NAMALWA (cell line): Measurements from ENCODE around the gene PDCD6IP.
A peak's percentile ranks its signal among the peaks of the same experiment; 100 is the strongest.
"Not testable (repeated sequence)": the region's sequence is repeated elsewhere in the genome, so short reads cannot be mapped to it uniquely, and the experiment has no call there.

Source experiments
- DNase-seq: peaks from one replicate; pipeline ENCODE4 v3.0.0-alpha.2; 2015; ENCODE audit warnings: low spot score

Gene PDCD6IP

DNA sequence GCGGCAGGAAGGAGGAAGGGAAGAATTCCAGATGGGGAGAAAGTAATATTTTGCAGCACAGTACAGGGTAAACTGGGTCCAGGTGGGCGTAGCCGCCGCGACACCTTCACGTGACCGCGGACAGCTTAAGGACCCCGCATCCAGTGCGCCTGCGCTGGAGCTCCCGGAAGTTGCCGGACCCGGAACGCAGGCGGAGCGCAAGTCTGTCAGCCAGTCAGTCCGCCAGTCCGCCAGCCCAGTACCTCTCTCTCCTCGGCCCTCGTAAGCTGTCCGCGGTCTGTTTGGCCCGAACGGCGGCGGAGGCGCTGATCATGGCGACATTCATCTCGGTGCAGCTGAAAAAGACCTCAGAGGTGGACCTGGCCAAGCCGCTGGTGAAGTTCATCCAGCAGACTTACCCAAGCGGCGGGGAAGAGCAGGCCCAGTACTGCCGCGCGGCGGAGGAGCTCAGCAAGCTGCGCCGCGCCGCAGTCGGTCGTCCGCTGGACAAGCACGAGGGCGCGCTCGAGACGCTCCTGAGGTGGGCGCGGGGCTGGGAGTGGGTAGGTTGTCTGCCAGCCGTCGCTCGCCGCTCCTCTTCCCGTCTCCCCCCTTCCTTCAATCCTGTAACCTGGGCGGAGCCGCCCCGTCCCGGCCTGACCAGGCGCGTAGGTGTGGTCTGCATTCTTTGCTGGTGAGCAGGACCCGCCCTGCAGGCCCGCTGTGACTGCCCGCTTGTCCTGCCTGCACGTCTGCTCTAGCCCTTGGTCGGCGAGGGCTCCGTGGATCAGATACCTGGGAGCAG, at the start of gene PDCD6IP:
Gene PDCD6IP, plus strand, starts transcription at position 213 of the 784 bp plus-strand sequence. Its CDS starts 99 bp downstream, at position 312.
- DNase-seq = peak; percentile 93

GRCh38 chr3:33749546-33750210, 48.8 kb upstream of the PDCD6IP start:
- DNase-seq = no peak

GRCh38 chr3:33750211-33750548, 48.2 kb upstream of the PDCD6IP start:
- no peak for DNase-seq

DNA sequence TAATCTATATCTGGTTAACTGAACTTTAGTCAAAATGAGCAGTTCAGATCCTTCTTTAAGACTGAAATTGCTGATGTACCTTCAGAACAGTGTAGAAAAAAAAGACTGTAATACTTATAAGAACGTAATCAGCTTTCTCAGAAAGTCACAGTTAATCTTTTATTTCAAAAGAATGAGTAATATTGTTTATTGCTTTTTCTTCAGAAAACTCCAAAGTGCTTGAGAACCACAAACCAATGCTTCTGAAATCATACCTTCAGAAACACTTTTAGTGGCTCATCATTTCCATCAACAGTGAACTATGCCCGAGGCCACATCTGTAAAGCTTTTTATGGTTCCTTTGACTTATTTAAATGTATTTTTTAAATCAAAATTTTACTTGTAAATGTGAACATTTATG, 47.1 kb upstream of the PDCD6IP start:
- DNase-seq = no peak

- DNase-seq = not testable (repeated sequence)
Observed at GRCh38 chr3:33754391-33754790, 44.0 kb upstream of the PDCD6IP start.

DNA sequence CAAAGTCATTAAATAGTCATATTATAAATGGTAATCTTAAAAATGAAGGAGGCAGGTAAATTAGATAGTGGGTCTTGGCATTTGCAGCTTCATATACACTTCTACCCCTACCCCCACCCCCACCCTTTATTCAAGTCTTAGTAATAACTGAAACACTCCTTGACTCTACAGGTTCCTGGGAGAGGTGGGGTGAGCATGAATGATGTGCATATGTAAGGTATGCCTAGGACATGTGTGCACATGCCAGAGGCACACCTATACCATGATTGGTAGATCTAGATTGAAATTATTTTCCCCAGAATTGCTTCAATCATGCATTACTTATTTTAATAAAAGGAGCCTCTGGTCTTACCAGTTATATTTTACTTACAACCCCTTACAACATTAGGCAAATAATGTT, 40.1 kb upstream of the PDCD6IP start:
- DNase-seq = no peak

GRCh38 chr3:33758864-33759263, 39.6 kb upstream of the PDCD6IP start:
- DNase-seq = no peak

DNA sequence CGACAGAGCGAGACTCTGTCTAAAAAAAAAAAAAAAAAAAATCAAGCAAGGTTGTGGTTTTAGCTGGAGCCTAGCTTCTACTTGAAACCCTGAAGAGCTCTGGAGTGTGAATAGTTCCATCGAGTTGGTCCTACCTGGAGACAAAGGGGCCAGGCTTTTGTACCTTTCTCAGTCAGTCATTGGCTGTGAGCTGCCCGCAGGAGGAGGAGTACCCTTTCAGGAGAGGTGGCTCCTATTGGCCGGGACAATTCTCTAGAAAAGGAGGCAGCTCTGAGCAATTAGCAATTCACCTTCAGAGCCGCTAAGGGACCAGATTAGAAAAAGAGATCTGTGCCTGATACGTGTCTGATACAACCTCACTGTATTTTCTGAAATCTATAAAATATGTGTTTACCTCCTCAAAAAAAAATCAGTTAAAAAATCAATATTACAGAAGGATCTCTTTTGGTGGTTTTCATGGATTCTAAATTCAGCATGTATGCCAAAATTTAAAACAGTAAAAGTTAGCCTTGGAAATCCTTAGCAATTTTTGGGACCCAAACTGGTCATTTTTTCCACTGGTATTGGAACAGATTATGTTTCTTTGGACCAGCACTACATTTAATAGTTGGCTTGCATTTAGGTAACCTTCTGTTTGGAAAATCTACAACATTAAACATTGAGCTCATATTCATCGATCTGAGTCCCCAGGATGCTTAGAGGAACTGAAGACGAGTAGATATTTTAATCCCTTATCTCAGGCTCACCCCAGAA, 29.7 kb upstream of the PDCD6IP start:
- DNase-seq = no peak

- DNase-seq = no peak
Observed at GRCh38 chr3:33773637-33774036, 24.8 kb upstream of the PDCD6IP start.

DNA sequence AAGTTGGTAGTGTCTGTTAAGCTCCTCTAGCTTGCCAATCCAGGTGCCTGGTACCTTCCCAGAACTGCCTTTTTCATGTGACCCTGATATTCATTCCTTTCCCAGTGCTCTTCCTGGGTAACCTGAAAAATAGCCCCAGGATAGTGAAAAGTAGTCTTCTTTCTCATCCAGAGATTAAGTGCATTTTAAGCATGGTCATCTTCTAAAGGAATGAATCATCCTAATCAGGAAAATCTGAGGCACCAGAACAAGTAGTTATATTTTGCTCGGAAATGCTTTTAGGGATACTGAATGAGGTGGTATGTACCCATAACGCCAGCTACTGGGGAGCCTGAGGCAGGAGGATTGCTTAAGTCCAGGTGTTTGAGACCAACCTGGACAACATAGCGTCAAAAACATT, 23.1 kb upstream of the PDCD6IP start:
- DNase-seq = no peak

DNA sequence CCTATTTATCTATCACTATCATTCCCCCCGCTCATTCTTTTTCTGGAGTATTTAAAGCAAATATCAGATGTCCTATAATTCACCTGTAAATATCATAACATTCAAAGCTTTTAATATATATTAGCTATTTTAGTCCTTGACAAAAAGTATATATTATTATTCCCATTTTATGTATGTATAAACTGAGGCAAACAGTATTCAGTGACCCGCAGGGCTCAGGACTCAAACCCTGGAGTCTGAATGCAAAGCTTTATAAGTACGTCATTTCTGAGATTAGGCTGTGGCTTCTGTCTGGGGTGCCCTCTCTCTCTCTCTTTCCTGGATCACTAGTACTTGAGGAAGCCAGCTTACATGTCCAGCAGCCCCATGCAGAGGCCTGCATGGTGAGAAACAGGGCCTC, 20.4 kb upstream of the PDCD6IP start:
- DNase-seq = no peak

- no peak for DNase-seq
Observed at GRCh38 chr3:33779751-33780150, 18.7 kb upstream of the PDCD6IP start.

DNA sequence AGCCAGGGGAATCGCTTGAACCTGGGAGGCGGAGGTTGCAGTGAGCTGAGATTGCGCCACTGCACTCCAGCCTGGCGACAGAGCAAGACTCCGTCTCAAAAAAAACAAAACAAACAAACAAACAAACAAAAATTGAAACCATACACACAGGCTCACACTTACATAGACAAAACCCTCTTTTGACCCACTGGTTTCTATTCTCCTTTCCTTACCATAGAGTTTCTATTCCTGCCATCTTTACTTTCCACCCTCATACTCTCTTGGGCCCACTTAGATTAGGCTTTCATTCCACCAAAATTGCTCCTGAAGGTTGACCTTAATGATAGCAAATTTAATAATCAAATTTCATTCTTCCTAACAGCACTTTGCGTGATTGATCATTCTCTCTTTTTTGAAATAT, 17.0 kb upstream of the PDCD6IP start:
- DNase-seq = not testable (repeated sequence)

- DNase-seq = no peak
Observed at GRCh38 chr3:33786565-33787327, 11.7 kb upstream of the PDCD6IP start.

DNA sequence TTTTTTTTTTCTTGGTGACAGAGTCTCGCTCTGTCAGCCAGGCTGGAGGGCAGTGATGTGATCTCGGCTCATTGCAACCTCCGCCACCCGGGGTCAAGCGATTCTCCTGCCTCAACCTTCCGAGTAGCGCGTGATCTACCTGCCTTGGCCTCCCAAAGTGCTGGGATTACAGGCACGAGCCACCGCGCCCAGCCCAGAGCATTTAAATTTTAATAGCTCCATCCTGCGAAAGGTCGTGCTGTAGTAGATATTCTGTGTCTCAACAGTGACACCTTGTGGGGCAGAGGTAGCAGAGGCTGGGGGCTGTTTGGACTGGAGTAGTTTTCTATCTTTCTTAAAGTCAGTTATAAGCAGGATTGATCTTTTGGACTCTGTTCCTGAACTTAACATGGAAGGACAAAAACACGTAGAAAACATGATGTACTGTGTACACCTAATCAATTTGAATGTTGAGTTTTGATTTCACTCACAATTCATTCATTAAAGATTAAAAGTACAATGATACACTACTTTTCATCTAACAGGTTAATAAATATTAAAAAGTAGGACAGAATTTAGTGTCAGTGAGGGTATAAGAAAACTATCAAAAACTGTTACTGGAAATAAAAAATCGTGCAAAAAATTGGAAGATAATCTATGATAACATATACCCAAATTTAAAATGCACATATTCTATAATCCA, 11.0 kb upstream of the PDCD6IP start:
- DNase-seq = peak; percentile 88

GRCh38 chr3:33789183-33789954, 9.1 kb upstream of the PDCD6IP start:
- no peak for DNase-seq

- no peak for DNase-seq
Observed at GRCh38 chr3:33790091-33790490, 8.3 kb upstream of the PDCD6IP start.

DNA sequence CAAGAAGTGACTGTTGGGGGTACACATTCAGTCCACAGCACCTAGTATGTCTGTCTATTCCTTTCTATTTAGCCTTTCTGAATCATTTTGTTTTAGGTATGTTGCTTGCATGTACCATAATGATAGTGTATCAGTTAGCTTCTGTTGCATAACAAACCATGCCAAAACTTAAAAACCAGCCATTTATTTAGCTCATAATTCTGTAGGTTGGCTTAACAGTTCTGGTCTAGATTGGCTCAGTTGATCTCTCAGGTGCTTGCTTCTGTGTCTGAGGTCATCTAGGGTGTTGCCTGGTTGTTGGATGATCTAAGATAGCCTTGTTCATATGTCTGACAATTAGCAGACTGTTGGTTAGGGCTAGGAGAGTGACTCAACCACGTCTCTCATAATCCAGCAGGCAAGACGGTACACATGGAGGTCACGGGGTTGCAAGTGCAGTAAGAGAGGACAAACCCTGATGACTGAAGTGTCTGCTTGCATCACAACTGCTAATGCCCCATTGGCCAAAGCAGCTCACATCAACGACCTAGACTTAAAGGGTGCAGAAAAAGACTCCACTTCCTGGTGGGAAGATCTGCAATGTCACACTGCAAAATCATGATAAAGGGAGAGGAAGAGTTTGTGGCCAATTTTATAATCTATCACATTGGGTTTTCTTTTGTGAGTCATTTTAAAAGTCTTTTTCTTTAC, 6.8 kb upstream of the PDCD6IP start:
- DNase-seq = no peak

DNA sequence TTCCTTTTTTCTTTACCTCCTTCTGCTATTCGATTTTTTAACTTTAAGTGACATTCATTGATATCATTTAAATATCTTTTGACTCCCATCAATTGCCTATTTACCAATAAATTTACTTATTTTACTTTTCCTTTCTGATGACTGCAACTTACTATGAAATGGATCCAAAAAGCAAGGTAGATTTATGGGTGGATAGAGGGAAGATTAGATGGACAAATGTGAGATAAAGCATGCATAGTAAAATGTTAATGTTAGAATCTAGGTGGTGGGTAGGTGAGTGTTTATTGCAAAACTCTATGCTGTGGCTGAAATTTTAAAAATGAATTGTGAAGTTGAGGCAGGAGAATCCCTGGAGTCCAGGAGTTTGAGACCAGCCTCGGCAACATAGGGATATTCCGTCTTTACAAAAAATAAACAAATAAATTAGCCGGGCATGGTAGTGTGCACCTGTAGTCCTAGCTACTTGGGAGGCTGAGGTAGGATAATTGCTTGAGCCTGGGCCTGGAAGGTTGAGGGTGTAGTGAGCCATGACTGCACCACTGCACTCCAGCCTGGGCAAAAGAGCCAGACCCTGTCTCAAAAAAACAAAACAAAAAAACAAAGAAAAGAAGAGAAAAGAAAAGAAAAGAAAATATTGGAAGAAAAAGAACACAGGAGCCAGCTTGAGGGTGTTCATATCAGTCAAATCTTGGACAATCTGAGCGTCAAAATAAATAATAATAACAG, 6.1 kb upstream of the PDCD6IP start:
- no peak for DNase-seq

GRCh38 chr3:33795131-33795530, 3.3 kb upstream of the PDCD6IP start:
- no peak for DNase-seq
